HG03442 (cell line): ENCODE measurements around the gene PRR35.
A peak's percentile ranks its signal among the peaks of the same experiment; 100 is the strongest.

Experiments used
- ATAC-seq: cut with Tn5 transposase; IDR thresholded peaks from one replicate; pipeline ENCODE4 v1.9.1; 2021; ENCODE audit warnings: mild to moderate bottlenecking, moderate library complexity; ENCODE audit not compliant: unreplicated experiment

PRR35 gene

DNA sequence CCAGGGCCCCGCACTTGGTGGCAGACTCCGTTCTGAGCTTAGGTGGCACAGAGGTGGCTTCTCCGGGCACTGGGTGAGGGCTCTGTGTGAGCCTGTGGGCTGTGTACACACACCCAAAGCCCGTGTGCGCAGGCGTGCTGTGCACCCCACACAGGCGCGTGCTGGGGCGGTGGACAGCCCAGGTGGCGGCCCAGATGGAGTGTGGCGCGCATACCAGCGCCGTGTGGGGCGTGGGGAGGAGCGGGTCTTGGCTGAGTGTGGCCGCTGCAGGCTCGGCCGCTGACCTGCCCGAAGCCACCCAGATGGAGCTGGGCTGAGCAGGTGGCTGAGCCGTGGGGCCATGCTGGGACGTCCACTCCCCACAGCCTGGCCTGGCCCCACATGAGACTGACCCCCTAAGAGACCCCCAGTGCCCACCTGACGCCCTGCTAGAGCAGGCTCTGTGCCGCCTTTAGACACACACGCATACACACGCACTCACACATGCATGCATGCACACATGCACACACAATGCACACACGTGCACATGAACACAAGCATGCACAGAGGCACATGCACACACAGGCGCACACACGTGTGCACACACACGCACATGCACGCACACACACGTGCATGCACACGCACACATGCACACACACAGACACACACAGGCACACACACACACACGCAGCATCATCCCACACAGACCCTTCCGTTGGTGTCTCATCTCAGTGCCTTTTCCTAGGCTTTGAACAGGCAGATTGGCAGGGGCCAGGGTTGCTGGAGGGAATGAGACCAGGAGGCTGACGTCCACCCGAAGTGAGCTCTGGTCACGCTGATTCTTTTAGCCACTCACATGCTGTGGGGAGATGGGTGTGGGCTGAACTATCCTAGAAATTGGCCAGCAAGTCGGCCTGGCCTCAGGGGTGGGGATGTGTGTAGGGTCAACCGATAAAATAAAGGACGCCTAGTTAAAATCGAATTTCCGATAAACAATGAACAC is 2.1 kb downstream of the PRR35 start:
- ATAC-seq = no peak

DNA sequence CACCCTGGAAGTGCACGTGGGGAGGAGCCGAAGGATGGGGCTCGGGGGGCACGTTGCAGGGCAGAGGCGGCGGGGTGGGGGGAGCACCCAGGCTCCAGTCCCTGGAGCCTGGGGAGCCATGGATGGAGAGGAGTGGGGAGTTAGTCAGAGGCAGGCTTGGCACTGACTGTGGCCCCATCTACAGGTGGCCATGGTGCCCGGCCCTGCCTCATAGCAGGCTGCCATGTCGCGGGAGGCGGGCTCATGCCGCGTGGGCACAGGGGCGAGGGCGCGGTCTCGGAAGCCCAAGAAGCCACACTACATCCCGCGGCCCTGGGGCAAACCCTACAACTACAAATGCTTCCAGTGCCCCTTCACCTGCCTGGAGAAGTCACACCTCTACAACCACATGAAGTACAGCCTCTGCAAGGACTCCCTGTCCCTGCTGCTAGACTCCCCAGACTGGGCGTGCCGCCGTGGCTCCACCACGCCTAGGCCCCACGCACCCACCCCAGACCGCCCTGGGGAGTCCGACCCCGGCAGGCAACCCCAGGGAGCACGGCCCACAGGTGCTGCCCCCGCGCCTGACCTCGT is 3.0 kb downstream of the PRR35 start:
- no peak for ATAC-seq

DNA sequence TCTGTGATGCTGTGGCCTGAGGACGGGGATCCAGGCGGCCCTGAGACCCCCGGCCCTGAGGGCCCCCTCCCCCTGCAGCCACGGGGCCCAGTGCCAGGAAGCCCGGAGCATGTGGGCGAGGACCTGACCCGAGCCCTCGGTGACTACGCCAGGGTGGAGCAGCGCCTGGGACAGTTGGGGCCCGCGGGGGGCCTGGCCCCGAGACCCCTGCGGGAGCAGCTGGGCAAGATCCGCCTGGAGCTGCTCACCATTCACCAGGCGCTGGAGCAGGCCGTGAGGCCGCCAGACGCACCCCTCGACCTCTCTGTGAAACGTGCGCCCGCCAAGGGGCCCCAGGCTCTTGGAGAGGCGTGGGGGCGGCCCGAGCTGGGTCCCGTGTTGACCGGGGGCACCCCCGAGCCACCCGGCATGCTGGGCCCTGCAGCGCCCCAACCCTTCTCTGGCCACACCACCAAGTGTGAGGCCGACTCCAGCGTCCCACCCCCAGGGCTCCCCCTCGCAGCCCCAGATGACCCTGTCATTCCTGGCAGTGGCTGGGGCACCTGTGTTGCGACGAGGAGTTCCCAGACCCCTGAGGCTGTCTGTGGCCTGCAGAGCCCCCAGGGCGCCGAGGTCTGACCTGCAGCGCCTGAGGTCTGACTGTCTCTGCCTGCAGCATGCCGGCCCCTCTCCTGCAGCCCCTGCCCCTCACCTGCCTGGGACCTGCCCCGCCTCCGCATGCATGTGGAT is 4.7 kb downstream of the PRR35 start:
- no peak for ATAC-seq

DNA sequence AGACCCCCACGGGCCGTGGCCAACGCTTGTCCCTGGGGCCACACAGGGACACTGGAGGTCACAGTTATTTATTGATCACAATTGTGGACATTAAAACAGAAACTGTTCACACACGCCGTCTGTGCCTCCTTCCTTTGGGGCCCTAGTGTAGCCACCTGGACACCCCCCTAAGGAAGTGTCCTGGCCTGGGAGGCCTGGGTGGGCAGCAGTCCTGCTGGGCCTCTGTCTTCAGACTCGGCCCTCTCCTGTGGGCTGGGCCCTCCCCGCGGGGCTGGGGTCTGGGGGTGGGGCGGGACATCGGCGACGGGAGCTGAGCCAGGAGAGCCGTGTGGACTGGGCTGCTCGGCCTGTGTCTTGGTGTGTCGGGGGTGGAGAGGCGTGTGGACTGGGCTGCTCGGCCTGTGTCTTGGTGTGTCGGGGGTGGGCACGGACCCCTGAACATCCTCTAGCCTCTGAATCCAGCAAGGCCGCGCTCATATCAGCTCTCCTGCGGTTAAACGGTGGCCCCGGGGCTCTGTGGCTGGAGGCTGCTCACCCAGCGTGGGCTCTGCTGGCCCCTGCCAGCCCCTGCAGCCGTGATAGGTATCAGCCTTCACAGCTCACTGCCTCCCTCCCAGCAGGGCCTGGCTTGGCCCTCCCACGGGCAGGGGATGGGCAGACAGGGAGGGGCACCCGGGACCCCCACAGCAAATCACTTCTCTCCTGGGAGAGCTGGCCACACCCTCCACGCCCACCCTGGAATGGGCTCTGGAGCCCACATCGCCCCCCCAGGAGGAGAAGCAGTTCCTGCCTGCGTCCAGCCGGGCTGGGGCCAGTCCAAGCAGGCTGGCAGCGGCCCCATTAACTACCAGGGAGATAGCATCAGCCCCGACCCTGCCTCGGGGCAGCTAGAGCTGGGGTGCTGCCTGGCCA is 5.5 kb downstream of the PRR35 start:
- no peak for ATAC-seq

DNA sequence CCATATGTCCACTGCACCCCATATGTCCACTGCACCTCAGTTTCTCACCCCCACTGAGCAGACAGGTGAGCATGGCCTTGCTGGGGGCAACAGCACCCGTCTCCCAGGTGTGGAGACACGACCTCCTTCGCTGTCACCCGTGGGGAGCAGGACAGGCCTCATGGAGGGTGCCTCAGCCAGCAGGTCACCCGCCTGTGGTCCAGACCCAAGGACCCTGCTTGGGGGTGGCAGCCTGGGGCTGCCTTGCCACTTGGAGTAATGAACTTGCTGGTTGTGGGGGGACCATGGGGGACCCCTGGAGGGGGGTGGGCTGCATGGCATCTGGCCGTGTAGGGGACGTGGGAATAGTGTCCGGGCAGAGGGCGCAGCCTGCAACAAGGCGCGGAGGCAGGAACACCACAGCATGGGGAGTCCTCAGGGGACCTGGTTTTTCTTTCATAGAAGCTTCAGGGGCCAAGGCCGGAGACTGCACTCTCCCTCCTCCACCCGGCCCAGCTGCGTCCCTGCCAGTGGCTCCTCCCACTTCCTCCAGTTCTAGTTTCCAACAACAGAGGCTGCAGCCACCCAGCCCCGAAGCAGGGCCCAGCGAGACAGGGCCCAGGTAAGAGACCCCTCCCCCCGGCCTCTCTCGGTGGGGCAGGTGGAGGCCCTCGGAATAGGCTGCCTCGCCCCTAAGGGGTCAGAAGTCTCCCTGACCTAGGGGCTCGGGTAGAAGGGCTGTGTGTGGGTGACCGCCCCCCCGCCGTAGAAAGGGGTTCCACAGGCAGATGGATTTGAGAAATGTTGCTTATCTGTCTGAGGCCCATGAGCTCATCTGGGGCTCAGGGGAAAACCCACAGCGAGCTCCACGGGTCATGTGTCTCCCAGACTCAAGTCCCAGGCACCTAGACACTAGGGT is 6.5 kb downstream of the PRR35 start, which contains the start of gene NHLRC4:
Gene NHLRC4, plus strand, starts transcription at position 531 of the 898 bp plus-strand sequence. CDS start 1,043 bp downstream, outside the sequence.
- no peak for ATAC-seq

DNA sequence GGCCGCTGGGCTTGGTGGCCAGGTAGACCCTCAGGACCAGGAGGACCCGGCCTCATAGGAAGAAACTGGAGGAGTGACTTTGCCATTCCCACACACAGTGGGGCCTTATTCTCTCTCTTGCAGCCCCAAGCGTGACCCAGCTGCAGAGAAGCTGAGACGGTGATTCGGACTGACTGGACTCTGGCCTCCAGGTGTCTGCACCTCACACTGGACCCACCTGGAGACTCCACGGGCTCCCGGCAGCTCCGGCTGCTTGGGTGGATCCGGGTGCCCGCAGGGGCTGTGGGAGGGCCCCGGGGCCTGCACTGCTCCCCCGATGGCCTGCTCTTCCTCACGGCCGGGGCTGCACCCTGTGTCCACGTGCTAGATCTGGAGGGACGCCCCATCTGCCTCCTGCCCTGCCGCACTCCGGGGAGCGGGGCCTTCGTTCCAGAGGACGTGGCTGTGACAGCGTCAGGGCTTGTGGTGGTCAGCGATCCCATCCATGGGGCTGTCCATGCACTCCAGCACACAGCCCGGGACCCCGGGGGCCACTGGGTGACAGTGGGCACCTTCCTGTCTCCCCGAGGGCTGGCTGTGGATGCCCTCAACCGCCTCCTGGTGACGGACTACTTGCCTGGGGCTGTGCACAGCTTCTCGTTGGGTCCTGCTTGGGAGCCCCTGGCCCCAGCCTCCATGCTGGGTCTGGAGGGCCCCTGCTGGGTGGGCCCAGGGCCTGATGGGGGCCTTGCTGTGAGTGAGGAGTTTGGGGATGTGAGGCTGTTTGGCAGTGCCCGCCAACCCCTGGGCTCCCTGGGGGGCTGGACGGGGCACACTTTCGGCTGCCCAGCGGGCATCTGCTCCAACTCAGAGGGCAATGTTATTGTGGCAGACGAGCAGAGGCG is 7.4 kb downstream of the PRR35 start:
- no peak for ATAC-seq

DNA sequence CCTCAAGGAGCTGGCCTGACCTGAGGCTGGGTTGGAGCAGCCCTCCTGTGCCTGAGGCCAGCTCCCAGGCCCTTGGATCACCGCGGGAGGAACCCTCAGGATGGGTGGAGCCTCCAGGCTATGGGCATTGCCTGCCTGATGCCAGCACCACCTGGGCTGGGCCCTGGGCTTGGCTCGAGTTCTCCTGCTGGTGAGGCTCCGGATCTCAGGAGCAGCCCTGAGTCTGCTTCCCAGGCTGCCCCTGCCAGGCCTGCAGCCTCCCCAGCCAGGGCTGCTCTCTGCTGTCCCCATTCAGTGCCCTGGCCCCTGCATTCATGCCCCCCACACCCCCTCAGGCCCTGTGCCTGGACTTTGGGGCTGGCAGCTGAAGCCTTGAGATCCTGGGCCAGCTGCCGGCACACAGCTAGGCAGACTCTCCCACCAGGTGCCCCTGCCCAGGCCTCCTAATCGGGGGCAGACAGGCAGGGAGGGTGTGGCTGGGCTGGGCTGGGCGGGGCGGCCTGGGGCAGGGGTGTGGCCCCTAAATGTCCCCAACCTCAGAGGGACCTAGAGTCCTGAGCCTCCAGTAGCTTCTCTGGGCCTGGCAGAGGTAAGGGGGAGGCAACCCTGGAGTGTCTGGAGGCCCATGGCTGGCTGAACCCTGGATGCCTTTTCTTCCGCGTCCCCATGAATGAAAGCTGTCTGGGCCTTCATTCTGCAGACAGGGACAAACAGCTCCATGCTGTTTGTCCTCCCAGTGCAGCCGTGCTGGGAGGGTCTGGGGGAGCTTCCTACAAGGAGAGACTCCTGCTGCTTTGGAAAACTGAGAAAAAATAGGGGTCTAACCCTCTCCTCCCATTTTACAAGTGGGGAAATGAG is 8.4 kb downstream of the PRR35 start:
- no peak for ATAC-seq

DNA sequence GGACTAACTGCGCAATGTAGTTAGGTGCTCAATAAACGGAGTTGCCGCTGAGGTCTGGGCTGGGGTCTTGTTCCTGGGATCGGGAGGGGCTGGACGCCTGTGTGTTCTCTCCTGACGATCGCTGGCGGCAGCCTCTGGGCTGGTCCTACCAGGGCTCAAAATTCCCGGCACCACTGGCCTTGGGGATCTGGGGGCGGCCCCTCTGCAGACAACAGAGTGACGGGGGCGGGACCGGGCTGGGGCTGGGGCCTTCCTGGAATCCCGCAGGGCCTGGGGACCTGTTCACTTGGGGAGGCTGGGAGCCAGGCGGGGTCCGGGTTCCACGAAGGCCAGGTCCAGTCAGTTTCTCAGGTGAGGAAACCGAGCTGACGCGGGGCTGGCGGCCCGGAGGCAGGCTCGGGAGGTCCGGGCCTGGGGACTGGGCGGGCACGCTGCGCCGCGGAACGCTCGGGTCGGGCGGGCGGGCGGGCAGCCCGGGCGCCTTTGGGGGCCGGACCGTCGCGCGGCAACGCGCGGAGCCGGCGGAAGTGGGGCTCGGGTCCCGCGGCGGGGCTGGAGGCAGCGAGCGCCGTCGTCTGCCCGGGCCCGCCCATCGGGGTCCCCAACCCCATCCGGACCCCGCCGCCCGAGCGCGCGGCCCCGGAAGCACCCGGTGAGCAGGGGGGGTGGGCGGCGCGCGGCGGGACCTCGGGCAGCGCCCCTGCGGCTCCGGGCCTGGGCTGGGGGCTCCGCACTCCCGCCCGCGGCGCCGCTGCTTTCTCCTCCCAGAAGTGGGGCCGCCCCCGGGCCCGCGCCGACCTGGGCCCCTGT is 9.5 kb downstream of the PRR35 start, which contains the start of gene PIGQ:
Gene PIGQ, plus strand, starts transcription at position 524 of the 810 bp plus-strand sequence. CDS start 4,107 bp downstream, outside the sequence.
- peak; percentile 65 for ATAC-seq

DNA sequence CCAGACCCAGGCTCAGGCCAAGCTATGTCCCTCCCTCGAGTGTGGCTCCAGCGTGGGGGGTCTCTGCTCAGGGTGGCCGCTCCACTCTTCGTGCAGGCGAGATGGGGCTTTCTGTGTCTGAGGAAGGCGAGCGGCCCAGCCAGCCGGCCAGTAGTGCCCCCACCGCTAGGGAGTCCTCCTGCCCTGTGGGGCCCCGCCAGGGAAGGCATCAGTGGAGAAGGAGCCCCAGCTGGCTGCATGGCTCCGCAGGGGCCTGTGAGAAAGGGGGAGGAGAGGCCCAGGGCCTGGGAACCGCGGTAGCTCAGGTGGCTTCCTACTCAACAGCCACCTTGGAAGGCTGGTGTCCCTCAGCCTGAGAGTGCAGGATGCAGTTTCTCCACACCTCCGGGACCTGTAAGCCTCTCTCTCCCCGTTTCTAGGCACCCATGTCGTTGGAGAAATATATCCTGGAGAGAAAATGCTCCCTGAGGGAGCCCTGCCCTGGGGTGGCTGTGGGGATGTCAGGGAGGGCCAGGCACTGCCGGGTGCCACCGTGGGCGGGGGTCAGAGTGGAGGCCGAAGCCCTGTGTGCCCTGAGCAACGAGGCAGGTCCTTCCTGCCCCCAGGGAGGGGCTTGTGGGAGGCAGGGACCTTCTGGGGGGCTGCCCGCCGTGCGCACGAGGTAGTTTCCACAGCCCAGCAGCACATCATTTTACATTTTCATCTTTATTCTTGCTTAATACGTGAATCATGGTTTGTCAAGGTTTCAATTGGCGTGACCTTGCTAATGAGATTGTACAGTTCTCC is 12.9 kb downstream of the PRR35 start:
- no peak for ATAC-seq

DNA sequence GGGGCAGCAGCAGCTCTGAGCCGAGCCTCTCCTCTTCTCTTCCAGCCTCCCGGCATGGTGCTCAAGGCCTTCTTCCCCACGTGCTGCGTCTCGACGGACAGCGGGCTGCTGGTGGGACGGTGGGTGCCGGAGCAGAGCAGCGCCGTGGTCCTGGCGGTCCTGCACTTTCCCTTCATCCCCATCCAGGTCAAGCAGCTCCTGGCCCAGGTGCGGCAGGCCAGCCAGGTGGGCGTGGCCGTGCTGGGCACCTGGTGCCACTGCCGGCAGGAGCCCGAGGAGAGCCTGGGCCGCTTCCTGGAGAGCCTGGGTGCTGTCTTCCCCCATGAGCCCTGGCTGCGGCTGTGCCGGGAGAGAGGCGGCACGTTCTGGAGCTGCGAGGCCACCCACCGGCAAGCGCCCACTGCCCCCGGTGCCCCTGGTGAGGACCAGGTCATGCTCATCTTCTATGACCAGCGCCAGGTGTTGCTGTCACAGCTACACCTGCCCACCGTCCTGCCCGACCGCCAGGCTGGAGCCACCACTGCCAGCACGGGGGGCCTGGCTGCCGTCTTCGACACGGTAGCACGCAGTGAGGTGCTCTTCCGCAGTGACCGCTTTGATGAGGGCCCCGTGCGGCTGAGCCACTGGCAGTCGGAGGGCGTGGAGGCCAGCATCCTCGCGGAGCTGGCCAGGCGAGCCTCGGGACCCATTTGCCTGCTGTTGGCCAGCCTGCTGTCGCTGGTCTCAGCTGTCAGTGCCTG is 14.0 kb downstream of the PRR35 start:
- no peak for ATAC-seq

DNA sequence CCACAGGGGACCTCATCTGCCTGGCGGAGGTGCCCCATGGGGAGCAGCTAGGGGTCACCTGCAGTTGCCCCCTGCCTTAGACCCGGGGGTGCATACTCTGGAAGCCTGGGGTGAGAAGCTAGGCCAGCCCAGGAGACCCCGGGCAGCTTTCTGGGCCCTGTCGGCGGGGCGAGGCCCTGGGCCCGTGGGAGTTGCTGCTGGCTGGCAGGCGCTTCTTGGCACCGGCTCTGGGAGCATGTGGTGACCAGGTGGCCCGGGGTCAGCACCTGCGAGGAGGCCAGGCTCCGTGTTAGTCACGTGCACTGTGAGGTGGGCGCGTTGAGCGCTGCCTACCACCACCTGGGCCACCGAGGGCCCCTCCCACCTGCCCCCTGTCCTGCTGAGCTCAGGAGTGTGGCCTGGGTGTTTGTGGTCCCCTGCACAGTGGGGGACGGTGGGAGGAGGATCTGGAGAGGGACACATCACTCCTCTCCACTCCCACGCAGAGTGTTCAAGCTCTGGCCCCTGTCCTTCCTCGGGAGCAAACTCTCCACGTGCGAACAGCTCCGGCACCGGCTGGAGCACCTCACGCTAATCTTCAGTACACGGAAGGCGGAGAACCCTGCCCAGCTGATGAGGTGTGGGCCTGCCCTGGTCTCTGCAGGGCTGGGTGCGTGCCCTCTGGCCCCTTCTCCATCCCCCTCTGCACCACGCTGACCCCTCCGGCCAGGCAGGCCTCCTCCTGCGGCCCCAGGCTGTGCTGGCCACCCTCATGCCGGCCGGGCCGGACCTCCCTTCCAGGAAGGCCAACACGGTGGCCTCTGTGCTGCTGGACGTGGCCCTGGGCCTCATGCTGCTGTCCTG is 15.4 kb downstream of the PRR35 start:
- ATAC-seq = no peak

DNA sequence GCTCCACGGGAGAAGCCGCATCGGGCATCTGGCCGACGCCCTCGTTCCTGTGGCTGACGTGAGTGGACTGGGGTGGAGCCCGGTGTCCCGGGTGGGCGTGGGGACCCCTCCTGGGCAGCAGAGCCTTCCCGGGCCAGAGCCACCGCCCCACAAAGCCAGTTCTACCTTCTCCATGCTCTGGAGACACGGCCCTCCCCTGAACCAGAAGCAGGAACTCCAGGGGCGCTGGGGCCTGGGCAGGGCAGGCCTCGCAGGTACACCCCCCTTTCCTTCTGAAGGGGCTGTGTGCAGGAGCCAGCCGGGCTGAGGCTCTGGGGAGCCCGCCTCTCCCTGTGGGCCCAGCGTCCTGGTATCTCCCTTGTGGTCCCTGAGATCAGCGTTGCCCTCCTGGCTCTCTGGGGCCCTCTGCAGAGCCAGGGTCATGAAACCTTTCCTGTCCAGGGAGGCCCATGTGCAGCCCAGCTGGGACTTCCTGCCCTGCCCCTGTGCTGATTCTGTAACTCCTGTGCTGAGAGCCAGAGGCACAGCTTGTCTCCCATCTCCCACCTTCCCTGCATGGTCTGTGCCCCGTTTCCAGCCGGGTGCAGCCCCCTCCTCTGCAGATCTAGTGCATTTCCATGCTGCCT is 16.1 kb downstream of the PRR35 start:
- no peak for ATAC-seq

DNA sequence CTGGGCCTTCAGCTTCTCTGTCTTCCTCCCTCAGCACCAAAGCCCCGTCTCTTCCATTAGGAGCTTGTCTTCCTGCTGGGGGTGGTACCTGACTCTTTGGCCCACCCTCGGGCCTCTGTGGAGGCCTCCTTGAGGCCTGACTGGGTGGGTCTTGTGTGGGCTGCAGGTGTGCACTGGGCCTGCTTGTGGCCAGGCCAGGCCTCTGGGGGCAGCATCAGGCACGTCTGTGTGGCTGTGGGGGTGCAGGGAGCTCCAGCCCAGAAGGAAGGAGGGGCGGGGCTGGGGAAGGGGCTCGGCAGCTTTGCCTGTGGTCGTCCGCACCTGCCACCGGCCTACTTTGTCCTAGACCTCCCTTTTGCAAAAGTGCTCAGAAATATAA is 16.6 kb downstream of the PRR35 start:
- ATAC-seq = no peak

DNA sequence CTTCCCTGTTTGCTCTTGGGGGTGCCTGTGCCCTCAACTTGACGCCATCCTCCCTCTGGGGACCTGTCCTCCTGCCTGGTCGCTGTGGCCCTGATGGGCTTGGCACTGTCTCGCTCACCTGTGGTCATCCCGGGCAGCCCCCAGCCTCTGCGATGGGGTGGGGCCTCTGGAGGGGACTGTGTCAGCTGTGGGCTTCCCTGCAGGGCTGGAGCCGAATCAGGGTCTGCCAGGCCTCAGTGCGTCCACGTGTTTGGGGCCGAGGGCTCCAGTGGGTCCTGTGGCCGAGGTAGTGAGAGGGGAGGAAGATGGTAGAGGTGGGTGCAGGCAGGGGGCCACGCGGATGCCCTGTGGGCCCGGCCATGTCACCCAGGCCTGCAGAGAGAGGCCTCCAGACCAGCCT is 17.6 kb downstream of the PRR35 start:
- no peak for ATAC-seq
